HL-60 (cell line): ENCODE data around the gene RPH3AL.
"Not testable (repeated sequence)": the region's sequence is repeated elsewhere in the genome, so short reads cannot be mapped to it uniquely, and the experiment has no call there.

Experiments used
- DNase-seq, 2 experiments: peaks; one replicate each; pipeline ENCODE4 v3.0.0-alpha.2; 2010 to 2020; ENCODE audit warnings: low read depth in 1 of 2, low spot score in 1 of 2
- H3K27ac ChIP-seq: fragments of 250-450 bp; sonication (Bioruptor Pico); replicated peaks from 2 replicates; pipeline ENCODE4 v1.5.1; 2020; ENCODE audit warnings: mild to moderate bottlenecking, moderate library complexity
- H3K27me3 ChIP-seq: fragments of 250-450 bp; sonication (Bioruptor Pico); 2 replicates; pipeline ENCODE4 v1.5.1; 2021; ENCODE audit warnings: mild to moderate bottlenecking, moderate library complexity; ENCODE audit not compliant: insufficient read depth, poor library complexity, severe bottlenecking
- H3K4me3 ChIP-seq: replicated peaks from 2 replicates; pipeline ENCODE4 v1.5.1; 2011; ENCODE audit warnings: mild to moderate bottlenecking, control low read depth, low read length; ENCODE audit not compliant: insufficient read depth
- GABPA ChIP-seq: IDR thresholded peaks from 2 replicates; pipeline ENCODE4 v1.6.1; 2012; ENCODE audit warnings: low read depth
- POLR2AphosphoS5 ChIP-seq: IDR thresholded peaks from 2 replicates; pipeline ENCODE4 v1.6.1; 2012; ENCODE audit warnings: low read depth
- SPI1 ChIP-seq: IDR thresholded peaks from 2 replicates; pipeline ENCODE4 v1.6.1; 2012; ENCODE audit warnings: low read depth, mild to moderate bottlenecking, borderline replicate concordance
- TF ChIP-seq, protein P1 (sequence below): IDR thresholded peaks from 2 replicates; pipeline ENCODE4 v1.6.1; 2012; ENCODE audit warnings: low read depth; ENCODE audit not compliant: insufficient replicate concordance
- TF ChIP-seq, protein P2 (sequence below): IDR thresholded peaks from one replicate; pipeline ENCODE4 v1.5.1; 2011; ENCODE audit warnings: low read length, control low read depth, inconsistent platforms; ENCODE audit not compliant: insufficient read depth

Gene RPH3AL

DNA sequence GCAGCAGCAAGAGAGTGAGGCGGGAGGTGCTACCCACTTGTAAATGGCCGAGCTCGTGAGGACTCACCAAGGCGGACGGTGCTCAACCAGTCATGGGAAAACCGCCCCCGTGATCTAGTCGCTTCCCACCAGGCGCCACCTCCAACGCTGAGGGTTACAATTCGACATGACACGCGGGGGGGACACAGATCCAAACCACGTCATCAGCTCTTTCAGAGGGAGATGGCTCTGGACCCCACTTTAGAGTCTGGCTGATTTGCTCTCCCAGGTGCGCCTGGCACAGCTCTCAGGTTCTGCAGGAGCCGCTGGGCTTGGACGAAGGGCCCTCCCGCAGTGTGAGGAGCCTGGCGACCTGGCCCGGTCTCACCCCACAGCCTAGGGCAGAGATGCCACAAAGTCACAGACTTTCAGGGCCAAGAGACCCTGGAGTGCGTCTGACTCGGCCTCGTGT is 150.1 kb downstream of the RPH3AL start:
- H3K4me3 ChIP-seq = no peak overlapping the region
- H3K27me3 ChIP-seq = no peaks in the 10 kb centered on the region
- no peak for DNase-seq
- no peak for TF ChIP-seq SPI1
- no peak for TF ChIP-seq GABPA
- no peak for TF ChIP-seq POLR2AphosphoS5
- TF ChIP-seq, protein P1, sequence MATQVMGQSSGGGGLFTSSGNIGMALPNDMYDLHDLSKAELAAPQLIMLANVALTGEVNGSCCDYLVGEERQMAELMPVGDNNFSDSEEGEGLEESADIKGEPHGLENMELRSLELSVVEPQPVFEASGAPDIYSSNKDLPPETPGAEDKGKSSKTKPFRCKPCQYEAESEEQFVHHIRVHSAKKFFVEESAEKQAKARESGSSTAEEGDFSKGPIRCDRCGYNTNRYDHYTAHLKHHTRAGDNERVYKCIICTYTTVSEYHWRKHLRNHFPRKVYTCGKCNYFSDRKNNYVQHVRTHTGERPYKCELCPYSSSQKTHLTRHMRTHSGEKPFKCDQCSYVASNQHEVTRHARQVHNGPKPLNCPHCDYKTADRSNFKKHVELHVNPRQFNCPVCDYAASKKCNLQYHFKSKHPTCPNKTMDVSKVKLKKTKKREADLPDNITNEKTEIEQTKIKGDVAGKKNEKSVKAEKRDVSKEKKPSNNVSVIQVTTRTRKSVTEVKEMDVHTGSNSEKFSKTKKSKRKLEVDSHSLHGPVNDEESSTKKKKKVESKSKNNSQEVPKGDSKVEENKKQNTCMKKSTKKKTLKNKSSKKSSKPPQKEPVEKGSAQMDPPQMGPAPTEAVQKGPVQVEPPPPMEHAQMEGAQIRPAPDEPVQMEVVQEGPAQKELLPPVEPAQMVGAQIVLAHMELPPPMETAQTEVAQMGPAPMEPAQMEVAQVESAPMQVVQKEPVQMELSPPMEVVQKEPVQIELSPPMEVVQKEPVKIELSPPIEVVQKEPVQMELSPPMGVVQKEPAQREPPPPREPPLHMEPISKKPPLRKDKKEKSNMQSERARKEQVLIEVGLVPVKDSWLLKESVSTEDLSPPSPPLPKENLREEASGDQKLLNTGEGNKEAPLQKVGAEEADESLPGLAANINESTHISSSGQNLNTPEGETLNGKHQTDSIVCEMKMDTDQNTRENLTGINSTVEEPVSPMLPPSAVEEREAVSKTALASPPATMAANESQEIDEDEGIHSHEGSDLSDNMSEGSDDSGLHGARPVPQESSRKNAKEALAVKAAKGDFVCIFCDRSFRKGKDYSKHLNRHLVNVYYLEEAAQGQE = no peak
- TF ChIP-seq, protein P2, sequence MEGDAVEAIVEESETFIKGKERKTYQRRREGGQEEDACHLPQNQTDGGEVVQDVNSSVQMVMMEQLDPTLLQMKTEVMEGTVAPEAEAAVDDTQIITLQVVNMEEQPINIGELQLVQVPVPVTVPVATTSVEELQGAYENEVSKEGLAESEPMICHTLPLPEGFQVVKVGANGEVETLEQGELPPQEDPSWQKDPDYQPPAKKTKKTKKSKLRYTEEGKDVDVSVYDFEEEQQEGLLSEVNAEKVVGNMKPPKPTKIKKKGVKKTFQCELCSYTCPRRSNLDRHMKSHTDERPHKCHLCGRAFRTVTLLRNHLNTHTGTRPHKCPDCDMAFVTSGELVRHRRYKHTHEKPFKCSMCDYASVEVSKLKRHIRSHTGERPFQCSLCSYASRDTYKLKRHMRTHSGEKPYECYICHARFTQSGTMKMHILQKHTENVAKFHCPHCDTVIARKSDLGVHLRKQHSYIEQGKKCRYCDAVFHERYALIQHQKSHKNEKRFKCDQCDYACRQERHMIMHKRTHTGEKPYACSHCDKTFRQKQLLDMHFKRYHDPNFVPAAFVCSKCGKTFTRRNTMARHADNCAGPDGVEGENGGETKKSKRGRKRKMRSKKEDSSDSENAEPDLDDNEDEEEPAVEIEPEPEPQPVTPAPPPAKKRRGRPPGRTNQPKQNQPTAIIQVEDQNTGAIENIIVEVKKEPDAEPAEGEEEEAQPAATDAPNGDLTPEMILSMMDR = no peak
- no peak overlapping the region for H3K27ac ChIP-seq

DNA sequence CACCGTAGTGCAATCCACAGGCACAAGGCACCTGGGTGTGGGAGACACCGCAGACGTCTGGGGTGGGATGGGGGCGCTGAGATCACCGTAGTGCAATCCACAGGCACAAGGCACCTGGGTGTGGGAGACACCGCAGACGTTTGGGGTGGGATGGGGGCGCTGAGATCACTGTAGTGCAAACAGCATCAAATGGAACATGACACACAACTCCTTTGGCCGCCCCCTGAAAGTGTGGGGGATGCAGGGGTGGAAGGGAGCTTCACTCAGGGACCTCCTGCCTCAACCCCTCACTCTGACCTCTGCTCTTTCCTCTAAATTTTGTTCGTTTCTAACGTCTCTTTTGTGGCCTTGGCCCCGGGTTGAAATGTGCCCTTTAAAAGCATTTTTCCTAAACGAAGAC is 150.9 kb downstream of the RPH3AL start:
- not testable (repeated sequence) for DNase-seq, H3K27me3 ChIP-seq, H3K4me3 ChIP-seq, H3K27ac ChIP-seq

DNA sequence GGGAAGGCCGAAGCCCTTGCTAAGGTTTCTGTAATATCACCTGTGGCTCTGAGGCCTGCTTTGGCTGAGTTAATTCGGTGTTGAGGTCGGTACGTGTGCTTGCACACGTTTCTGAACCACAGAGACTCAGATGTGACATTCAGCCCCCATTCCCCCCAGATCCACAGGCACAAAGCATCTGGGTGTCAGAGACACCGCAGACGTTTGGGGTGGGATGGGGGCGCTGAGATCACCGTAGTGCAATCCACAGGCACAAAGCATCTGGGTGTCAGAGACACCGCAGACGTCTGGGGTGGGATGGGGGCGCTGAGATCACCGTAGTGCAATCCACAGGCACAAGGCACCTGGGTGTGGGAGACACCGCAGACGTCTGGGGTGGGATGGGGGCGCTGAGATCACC is 151.3 kb downstream of the RPH3AL start:
- not testable (repeated sequence) for DNase-seq, H3K27me3 ChIP-seq, H3K4me3 ChIP-seq

DNA sequence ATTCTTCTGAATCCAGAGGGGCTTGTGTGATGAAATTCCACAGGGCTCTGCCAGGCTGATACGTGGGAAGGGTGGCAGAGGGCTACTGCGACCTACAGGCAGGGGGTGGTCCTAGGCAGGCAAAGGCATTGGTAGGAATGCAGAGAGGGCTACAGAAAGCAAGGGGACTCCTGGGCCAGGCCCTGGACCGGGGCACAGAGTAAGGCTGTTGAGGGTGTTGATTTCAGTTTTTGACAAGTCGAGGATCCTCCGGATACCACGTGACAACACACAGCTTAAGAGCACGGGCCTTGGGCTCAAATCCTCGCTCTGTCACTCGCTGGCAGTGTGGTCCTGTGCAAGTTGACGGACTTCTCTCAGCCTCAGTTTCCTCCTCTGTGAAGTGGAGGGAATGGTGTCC is 152.0 kb downstream of the RPH3AL start:
- Histone ChIP-seq H3K27me3 (no peaks in the 10 kb centered on the region), H3K4me3 (no peak overlapping the region), H3K27ac (no peak overlapping the region)
- no peak for DNase-seq
- no peak for TF ChIP-seq SPI1
- TF ChIP-seq, protein P2 = no peak
- TF ChIP-seq GABPA = no peak
- TF ChIP-seq, protein P1 = no peak
- no peak for TF ChIP-seq POLR2AphosphoS5

More for the DNA sequence above, 151.3 kb downstream of the RPH3AL start:
- not testable (repeated sequence) for H3K27ac ChIP-seq

DNA sequence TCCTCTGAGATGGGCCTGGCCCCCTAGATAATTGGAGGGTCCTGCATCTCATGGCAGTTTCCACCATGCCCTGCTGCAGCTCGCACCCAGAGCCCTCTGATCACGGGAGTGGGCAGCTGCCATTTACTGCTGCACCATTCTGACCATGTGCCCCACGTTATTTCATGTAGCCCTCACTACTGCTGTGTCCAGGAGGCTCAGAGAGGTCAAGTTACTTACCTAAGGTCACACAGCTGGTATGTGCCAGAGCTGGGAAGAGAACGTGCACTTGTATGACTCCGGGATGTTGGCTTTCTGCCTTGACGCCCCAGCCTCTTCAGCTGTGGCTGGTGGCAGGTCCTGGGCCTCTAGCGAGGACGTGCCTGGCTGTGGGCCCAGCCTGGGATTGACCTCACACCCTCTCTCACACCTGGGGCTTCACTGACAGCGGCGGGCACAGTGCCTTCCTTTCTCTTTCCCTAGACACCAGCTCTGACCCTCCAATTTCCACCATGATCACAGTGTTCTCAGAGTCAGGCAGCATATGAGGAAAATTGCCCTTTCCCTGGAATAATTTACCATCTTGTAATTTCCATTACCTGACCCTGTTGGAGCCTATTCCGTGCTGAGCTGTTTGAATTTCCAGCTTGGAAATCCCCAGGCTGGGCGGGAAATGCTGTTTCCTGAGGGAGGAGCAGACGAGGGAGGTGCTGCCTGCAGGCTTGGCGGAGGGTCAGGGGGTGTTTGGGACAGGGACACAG is 152.6 kb downstream of the RPH3AL start:
- DNase-seq = no peak
- Histone ChIP-seq H3K27me3 (no peaks in the 10 kb centered on the region), H3K27ac (no peak overlapping the region), H3K4me3 (no peak overlapping the region)
- TF ChIP-seq, protein P1 = no peak
- TF ChIP-seq POLR2AphosphoS5 (no peak), SPI1 (no peak), GABPA (no peak)
- TF ChIP-seq, protein P2 = no peak
